Effector memory CD8-positive, alpha-beta T cell (primary cell): ENCODE data around the gene IDE.
"Not testable (repeated sequence)": the region's sequence is repeated elsewhere in the genome, so short reads cannot be mapped to it uniquely, and the experiment has no call there.

Source experiments
- ATAC-seq: fragments of 150-1000 bp; cut with Tn5 transposase; replicated peaks from 2 replicates; pipeline ENCODE4 v1.10.0; 2021; ENCODE audit warnings: mild to moderate bottlenecking, moderate library complexity
- DNase-seq, 3 experiments: peaks; one replicate each; pipeline ENCODE4 v3.0.0; 2021
- H3K27ac Mint-ChIP-seq, 2 donors: one replicate each; pipeline ENCODE4 v1.8.0; 2022; ENCODE audit warnings: mild to moderate bottlenecking in 2 of 2, mixed read lengths in 2 of 2, moderate library complexity in 2 of 2
- H3K27me3 Mint-ChIP-seq, 2 donors: one replicate each; pipeline ENCODE4 v1.8.0; 2022; ENCODE audit warnings: mixed read lengths in 2 of 2
- H3K36me3 Mint-ChIP-seq: one replicate; pipeline ENCODE4 v1.8.0; 2022; ENCODE audit warnings: mild to moderate bottlenecking, moderate library complexity, mixed read lengths; ENCODE audit not compliant: insufficient read depth
- H3K4me1 Mint-ChIP-seq, 2 donors: one replicate each; pipeline ENCODE4 v1.8.0; 2022; ENCODE audit warnings: low read depth in 2 of 2, mixed read lengths in 2 of 2
- H3K4me3 Mint-ChIP-seq, 2 donors: one replicate each; pipeline ENCODE4 v1.8.0; 2022; ENCODE audit warnings: mild to moderate bottlenecking in 2 of 2, mixed read lengths in 2 of 2, moderate library complexity in 2 of 2
- H3K9me3 Mint-ChIP-seq, 2 donors: one replicate each; pipeline ENCODE4 v1.8.0; 2022; ENCODE audit warnings: mixed read lengths in 2 of 2

Gene IDE

DNA sequence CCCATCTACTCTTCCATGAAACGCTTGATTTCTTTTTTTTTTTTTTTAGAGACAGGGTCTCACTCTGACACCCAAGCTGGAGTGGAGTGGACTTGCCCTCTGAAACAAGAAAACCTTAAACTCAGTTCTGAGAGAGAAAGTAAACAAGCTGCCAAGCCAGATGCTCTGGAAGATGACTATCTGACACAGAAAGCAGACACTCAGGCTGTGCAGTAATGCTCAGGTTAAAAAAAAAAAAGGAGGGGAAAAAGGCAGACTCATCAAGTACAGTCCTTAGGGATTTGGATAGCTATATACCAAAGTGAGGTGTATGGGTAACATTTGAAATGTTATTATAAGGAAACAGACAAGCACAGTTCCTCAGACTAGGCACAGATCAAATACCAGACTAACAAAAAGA lies 80.5 kb downstream of the IDE start:
- Mint-ChIP-seq H3K4me1 (no peaks in the 10 kb centered on the region), H3K9me3 (no peaks in the 10 kb centered on the region), H3K36me3 (peaks cover 28% of the 10 kb centered on the region), H3K27ac (peak overlapping the region in 1 of 2 donors; percentile 61), H3K27me3 (no peaks in the 10 kb centered on the region), H3K4me3 (no peak overlapping the region)
- DNase-seq (no peak), ATAC-seq (no peak)

DNA sequence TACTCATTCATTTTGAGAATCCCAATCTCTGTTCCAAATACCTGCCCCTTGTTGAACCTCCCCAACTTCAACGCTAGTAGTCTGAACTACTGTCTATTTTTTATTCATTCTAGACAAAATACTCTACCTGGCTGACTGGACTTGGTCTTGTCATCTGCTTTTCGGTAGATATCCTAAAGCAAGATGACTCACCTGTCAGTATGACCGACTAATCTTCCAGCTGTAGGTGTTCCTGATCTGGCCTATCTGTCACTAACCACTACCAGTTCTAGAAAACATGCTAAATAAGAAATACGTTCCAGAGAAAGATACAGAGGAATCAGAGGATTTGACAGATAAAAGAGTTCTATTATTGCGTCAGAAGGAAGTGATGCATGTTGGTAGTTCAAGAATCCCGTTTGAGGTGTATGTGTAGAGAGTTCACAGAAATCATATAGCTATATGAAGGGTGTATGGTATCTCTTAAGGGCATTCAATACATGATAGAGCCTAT lies 81.1 kb downstream of the IDE start:
- H3K27ac Mint-ChIP-seq: no peak overlapping the region
- no peaks in the 10 kb centered on the region for H3K27me3 Mint-ChIP-seq
- H3K36me3 Mint-ChIP-seq: peaks cover 28% of the 10 kb centered on the region
- H3K4me1 Mint-ChIP-seq: no peaks in the 10 kb centered on the region
- H3K9me3 Mint-ChIP-seq: no peaks in the 10 kb centered on the region
- no peak for ATAC-seq
- no peak overlapping the region for H3K4me3 Mint-ChIP-seq
- DNase-seq: no peak

DNA sequence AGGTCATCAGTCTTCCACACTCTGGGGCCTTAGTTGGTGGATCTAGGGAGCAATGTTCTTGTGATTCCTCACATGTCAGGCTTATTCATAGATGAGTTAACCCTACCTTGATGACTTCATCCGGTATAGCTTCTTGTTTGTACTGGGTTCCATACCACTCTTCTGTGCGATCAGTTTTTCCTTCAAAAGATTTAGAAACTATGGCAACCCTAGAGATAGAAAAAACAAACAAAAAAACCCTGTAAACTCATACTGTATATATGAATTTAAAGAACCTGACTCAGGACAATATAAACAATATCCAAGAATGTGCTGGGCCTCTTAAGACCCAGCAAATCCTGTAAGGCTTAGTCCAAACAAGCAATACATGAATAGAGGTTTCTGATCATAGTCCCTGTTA lies 83.5 kb downstream of the IDE start:
- Mint-ChIP-seq H3K27ac (peak overlapping the region in 1 of 2 donors; percentile 13), H3K36me3 (peaks cover 50% of the 10 kb centered on the region), H3K9me3 (no peaks in the 10 kb centered on the region), H3K4me3 (no peak overlapping the region), H3K4me1 (no peaks in the 10 kb centered on the region), H3K27me3 (no peaks in the 10 kb centered on the region)
- no peak for DNase-seq
- no peak for ATAC-seq

DNA sequence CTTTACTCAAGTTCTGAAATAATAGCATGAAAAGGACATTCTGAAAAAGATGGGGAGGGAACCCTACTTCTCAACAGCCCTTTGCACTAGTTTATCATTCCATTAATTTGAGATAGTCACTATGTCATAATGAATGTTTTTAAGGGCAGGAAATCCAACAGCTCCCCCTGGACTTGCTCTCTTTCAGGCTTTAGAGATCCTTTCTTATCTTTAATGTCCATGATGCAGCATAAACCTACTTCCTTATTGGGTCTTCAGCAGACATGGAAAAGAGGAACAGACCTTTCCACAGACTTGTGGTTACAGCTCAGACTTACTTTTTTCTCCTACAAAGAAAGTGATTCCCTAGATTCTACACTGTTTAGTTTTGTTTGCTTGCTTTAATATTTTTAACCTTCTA lies 87.3 kb downstream of the IDE start:
- ATAC-seq (no peak), DNase-seq (no peak)
- no peak overlapping the region for H3K27ac Mint-ChIP-seq
- no peaks in the 10 kb centered on the region for H3K9me3 Mint-ChIP-seq
- no peaks in the 10 kb centered on the region for H3K27me3 Mint-ChIP-seq
- no peak overlapping the region for H3K4me3 Mint-ChIP-seq
- no peaks in the 10 kb centered on the region for H3K4me1 Mint-ChIP-seq
- H3K36me3 Mint-ChIP-seq: peaks cover 61% of the 10 kb centered on the region

DNA sequence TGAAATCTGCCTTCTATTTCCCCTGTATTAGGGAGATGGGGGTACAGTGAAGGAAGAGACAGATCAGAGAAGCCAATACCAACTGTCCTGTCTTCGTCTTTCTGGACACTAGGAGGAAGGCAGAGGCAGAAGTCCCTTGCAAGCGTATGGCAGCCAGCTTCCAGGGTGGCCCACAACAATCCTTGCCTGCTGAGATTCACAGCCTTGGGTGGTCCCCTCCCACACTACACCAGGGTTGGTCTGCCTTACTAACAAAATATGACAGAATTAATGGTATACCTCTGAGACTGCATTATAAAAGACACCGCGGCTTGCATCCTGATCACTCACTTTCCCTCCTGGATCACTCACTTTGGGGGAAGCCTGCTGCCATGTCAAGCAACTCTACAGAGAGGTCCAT lies 90.4 kb downstream of the IDE start:
- Mint-ChIP-seq H3K9me3 (no peaks in the 10 kb centered on the region), H3K27me3 (no peaks in the 10 kb centered on the region), H3K4me1 (no peaks in the 10 kb centered on the region), H3K27ac (no peak overlapping the region), H3K4me3 (no peak overlapping the region), H3K36me3 (peaks cover 67% of the 10 kb centered on the region)
- DNase-seq (no peak), ATAC-seq (no peak)

DNA sequence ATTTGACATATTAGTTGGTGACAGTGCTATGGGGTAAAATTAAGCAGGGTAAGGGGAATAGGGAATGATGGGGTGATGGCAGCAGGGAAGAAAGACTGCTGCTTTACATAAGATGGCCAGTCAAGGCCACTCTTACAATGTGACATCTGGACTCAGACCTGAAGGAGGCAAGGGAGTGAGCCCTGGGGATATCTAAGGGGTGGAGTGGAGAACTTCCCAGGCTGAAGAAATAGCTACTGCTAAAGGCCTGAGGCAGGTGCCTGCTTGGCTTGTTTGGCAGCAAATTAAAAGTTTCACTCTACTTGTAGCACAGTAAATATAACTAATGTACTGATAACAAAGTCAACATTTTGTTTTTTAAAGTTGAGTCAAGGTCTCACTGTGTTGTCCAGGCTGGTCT lies 93.5 kb downstream of the IDE start:
- no peaks in the 10 kb centered on the region for H3K9me3 Mint-ChIP-seq
- H3K27me3 Mint-ChIP-seq: no peaks in the 10 kb centered on the region
- no peak for ATAC-seq
- no peak overlapping the region for H3K27ac Mint-ChIP-seq
- H3K36me3 Mint-ChIP-seq: peaks cover 47% of the 10 kb centered on the region
- no peak for DNase-seq
- H3K4me1 Mint-ChIP-seq: no peaks in the 10 kb centered on the region
- H3K4me3 Mint-ChIP-seq: no peak overlapping the region

DNA sequence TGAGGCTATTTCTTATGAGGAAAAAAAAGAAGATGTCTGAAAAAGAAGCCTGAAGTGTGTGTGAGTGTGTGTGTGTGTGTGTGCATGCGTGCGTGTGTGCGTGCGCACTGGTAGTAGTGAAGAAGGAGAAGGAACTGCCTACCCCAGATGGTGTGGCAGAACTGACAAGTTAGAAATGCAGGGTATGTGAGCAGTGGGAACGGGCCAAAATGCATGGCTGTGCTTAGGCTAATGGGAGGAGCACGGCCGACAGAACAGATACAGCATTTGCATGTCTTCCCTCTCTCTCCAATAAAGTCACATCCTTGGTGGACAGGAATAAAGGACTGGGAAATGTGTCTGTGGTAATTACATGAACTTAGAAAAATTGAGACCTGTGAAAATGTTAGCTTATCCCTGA lies 94.3 kb downstream of the IDE start:
- no peaks in the 10 kb centered on the region for H3K4me1 Mint-ChIP-seq
- H3K36me3 Mint-ChIP-seq: peaks cover 40% of the 10 kb centered on the region

DNA sequence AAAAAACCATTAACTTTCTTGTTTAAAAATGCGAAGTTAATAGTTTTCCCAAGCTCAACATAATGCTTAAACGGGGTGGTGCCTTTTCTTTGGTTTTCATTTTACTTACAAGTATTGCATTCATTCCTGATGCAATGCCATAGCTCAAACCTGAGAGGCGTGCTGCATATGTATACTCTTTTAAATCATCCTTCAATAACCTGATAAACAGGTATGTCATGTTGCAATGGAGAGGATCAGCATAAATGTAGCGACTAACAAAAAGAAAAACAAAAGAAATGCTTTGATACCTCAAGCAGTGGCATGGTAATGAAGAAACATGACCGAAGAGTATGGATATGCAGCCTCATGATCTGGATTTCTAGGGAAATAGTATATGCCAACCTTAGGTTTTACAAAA lies 95.4 kb downstream of the IDE start:
- Mint-ChIP-seq H3K27ac (no peak overlapping the region), H3K9me3 (no peaks in the 10 kb centered on the region), H3K4me3 (no peak overlapping the region), H3K4me1 (no peaks in the 10 kb centered on the region), H3K27me3 (no peaks in the 10 kb centered on the region), H3K36me3 (peaks cover 41% of the 10 kb centered on the region)
- ATAC-seq (no peak), DNase-seq (no peak)

More for the DNA sequence above, 94.3 kb downstream of the IDE start:
- Mint-ChIP-seq H3K27ac (no peak overlapping the region), H3K4me3 (no peak overlapping the region), H3K27me3 (no peaks in the 10 kb centered on the region), H3K9me3 (no peaks in the 10 kb centered on the region)
- DNase-seq: no peak
- ATAC-seq: no peak

DNA sequence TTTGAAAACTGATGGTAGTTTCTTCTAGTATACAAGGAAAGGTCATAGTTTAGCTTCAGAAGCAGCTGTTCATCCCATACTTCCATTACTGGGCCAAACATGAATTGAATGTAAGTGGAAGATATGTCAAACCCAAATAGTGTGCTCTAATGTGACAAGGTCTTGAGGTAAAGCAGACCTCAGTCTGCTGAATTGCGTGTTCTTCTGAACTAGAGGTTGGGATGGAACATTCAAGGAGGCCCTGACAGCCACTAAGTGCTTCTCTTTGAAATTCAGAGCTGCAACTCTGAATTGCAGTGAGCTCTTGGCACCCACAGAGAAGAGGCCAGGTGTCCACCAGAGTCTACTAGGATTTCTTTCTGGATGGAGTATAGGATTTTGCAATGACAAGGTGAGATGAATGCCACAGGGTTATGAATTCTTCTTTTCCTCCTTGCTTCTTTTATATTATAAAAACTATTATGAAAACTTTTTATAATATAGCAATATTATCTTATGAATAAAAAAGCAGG lies 98.5 kb downstream of the IDE start:
- no peak for ATAC-seq
- Mint-ChIP-seq H3K4me3 (no peak overlapping the region), H3K27ac (no peak overlapping the region), H3K4me1 (no peaks in the 10 kb centered on the region), H3K36me3 (peaks cover 36% of the 10 kb centered on the region), H3K9me3 (no peaks in the 10 kb centered on the region), H3K27me3 (no peaks in the 10 kb centered on the region)
- no peak for DNase-seq

DNA sequence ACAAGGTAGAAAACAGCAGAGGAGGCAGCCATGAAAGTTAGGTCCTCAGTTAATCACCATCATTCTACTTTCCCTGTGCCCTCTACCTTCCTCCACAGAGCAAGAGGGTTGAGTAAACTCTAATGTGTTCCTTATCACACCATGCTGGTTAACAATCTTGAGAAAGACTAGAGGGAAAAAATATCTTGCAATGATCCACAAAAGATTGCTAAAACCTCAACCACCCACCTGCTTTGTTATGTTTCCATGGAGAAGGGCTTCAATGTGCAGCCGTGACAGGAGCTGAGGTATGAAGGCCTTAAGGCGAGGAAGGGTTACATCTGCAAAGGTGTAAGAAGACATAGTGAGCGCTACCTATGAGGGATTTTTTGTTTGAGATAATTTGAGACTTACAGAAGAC lies 103.9 kb downstream of the IDE start:
- peaks cover 37% of the 10 kb centered on the region for H3K36me3 Mint-ChIP-seq
- ATAC-seq (no peak), DNase-seq (no peak)
- H3K27ac Mint-ChIP-seq: peak overlapping the region in 1 of 2 donors; percentile 38
- H3K27me3 Mint-ChIP-seq: no peaks in the 10 kb centered on the region
- no peaks in the 10 kb centered on the region for H3K9me3 Mint-ChIP-seq
- no peak overlapping the region for H3K4me3 Mint-ChIP-seq
- no peaks in the 10 kb centered on the region for H3K4me1 Mint-ChIP-seq

DNA sequence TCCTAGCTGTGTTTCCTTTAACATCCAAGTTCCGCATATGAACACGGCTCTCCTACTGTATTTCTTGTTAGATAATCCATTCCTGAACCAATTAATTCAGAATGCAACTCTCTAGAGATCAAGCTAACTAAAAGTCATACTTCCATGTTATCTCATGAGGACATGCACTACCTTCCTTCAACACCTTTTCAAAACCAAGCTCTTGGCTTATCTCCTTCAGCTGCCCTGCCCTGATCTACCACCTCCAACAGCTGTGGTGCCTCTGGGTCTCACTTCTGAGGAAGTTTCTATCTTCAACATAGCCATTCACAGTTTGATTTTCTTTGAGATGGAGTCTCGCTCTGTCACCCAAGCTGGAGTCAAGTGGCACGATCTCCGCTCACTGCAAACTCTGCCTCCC lies 109.5 kb downstream of the IDE start:
- H3K27me3 Mint-ChIP-seq: no peaks in the 10 kb centered on the region

DNA sequence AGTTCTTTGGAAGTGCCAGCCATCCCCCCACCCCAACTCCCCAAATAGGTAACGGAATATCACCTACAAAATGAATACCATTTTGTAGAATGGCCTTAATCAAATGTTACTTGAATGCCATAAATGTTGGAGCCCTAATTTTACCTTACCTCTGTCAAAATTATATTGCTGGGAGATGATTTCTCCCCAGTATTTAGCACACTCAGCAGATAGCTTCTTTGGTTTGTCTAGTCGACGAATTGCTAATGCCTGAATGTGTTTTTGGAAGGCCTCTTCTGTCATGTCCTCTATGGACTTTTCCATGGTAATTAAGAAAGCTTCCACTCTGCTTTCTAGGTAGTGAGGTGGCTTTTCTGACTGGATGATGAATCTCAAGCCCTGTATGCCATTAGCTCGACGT lies 110.3 kb downstream of the IDE start:
- Mint-ChIP-seq H3K9me3 (no peaks in the 10 kb centered on the region), H3K4me3 (no peak overlapping the region), H3K27ac (no peak overlapping the region), H3K36me3 (peaks cover 52% of the 10 kb centered on the region), H3K4me1 (no peaks in the 10 kb centered on the region), H3K27me3 (no peaks in the 10 kb centered on the region)
- DNase-seq (no peak), ATAC-seq (no peak)

More for the DNA sequence above, 109.5 kb downstream of the IDE start:
- no peak overlapping the region for H3K27ac Mint-ChIP-seq
- DNase-seq (no peak), ATAC-seq (no peak)
- H3K9me3 Mint-ChIP-seq: no peaks in the 10 kb centered on the region
- H3K36me3 Mint-ChIP-seq: peaks cover 52% of the 10 kb centered on the region
- no peak overlapping the region for H3K4me3 Mint-ChIP-seq
- no peaks in the 10 kb centered on the region for H3K4me1 Mint-ChIP-seq

DNA sequence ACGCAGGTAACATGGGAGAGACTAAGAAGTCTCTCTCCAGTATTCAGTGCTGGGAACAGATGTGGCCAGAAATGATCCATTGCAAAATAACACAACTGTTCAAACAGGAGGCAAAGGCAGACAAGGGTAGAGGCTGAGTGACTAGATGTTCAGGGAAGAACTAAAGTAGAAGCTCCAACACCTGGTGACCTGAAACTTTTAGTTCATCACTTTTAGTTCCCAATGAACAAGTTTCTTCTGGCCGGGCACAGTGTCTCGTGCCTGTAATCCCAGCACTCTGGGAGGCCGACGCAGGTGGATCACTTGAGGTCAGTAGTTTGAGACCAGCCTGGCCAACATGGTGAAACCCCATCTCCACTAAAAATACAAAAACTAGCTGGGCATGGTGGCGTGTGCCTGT lies 118.9 kb downstream of the IDE start:
- peak overlapping the region in 1 of 2 donors; percentile 8 for H3K27ac Mint-ChIP-seq
- H3K27me3 Mint-ChIP-seq, H3K9me3 Mint-ChIP-seq, DNase-seq, ATAC-seq, H3K4me3 Mint-ChIP-seq, H3K4me1 Mint-ChIP-seq: not testable (repeated sequence)
- peaks cover 31% of the 10 kb centered on the region for H3K36me3 Mint-ChIP-seq

DNA sequence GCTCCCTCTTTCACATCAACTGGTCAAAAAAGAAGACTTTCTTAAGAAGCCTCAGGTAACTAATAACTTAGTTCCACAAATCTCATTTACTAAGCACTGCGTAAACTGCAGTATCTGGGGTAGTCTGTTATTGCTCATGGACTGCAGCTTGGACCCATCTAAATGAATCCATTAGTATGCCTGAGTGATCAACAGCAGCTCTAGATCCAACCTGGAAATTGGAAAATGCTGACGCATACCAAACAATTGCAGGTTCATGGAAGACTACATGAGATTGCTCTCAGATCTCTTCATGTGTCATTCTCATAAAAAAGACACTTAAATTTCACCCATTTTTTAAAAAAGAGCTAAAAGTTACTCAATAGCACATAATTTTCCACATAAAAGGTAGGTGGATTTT lies 121.6 kb downstream of the IDE start:
- ATAC-seq: no peak
- peak overlapping the region in 1 of 2 donors; percentile 7 for H3K27ac Mint-ChIP-seq
- no peaks in the 10 kb centered on the region for H3K27me3 Mint-ChIP-seq
- H3K9me3 Mint-ChIP-seq: no peaks in the 10 kb centered on the region
- H3K4me3 Mint-ChIP-seq: no peak overlapping the region
- H3K36me3 Mint-ChIP-seq: peaks cover 28% of the 10 kb centered on the region
- DNase-seq: no peak
- no peaks in the 10 kb centered on the region for H3K4me1 Mint-ChIP-seq

DNA sequence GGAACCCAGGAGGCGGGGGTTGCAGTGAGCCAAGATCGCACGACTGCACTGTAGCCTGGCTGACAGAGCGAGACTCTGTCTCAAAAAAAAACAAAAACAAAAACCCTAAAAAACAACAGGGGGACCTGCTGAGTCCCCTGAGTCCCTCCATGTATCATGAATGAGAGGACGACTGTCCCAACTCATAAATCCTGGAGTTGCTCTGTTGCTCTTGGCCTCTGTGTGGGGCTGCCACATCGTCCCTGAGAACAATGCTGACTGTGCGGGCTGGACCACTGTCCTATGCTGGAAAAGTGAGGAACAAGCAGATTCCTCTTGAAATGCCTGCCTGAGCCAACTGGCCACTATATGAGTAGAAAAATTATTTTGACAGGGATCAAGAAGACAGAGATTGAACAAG lies 122.5 kb downstream of the IDE start:
- DNase-seq (no peak), ATAC-seq (no peak)
- H3K27me3 Mint-ChIP-seq: no peaks in the 10 kb centered on the region
- no peaks in the 10 kb centered on the region for H3K4me1 Mint-ChIP-seq
- H3K36me3 Mint-ChIP-seq: peaks cover 23% of the 10 kb centered on the region
- H3K4me3 Mint-ChIP-seq: no peak overlapping the region
- H3K27ac Mint-ChIP-seq: no peak overlapping the region
- no peaks in the 10 kb centered on the region for H3K9me3 Mint-ChIP-seq
